ENCODE measurements around the gene LRCH4. TPM values are rescaled to one million over a fixed set of nuclear protein-coding genes. Genes with fewer than 3 reads are reported as not detected.

The LRCH4 gene
- 100 to 1,000 TPM; 282 to 296 (median 289) TPM for total RNA-seq
- total RNA-seq (2013) = 69.2 TPM

GRCh38 chr7:100585511-100586265 is at the start of gene LRCH4:
LRCH4 (minus strand) TSS chr7:100586129; CDS start chr7:100586100, 29 bp downstream.
- Mint-ChIP-seq H3K4me3 (peak within 1 kb of the TSS; percentile 97), H3K36me3 (no peaks in the 10 kb centered on the region), H3K27ac (peak within 1 kb of the TSS; percentile 89 to 92), H3K4me1 (peaks cover 19 to 34% of the 10 kb centered on the region in 2 donors), H3K27me3 (ENCODE audit: low read depth in 2 of 2) (peaks cover 6 to 14% of the 10 kb centered on the region in 2 donors), H3K9me3 (no peaks in the 10 kb centered on the region)
- DNase-seq (peak; percentile 66 to 76), ATAC-seq (peak; percentile 14 to 22 (median 19))
- TF ChIP-seq CTCF (IDR thresholded peaks at IDR 0.05) = no peak
- H3K27ac ChIP-seq (ENCODE audit: low read length) = peak within 1 kb of the TSS; percentile 92
- intact Hi-C loops (cut with micrococcal nuclease) = loop anchor here (1.0 to 5.0 kb wide), 4 partner anchors 19 to 89 kb away; partner anchors contain the start of gene MOSPD3
- peaks cover 19% of the 10 kb centered on the region for H3K36me3 ChIP-seq (ENCODE audit: control insufficient read depth, insufficient read depth, low read length)
- WGBS (ENCODE audit: insufficient coverage) = under 1% methylated on average over 61 of the region's 61 CpGs
- no peaks in the 10 kb centered on the region for H3K9me3 ChIP-seq (ENCODE audit: control insufficient read depth, insufficient read depth, low read length)
- peak within 1 kb of the TSS; percentile 97 for H3K4me3 ChIP-seq (ENCODE audit: low read length)
- H3K4me1 ChIP-seq (ENCODE audit: control insufficient read depth, insufficient read depth, low read length) = peaks cover 48% of the 10 kb centered on the region
- H3K27me3 ChIP-seq (ENCODE audit: control insufficient read depth, insufficient read depth, low read length) = peaks cover 3% of the 10 kb centered on the region

- Histone ChIP-seq H3K27me3 (ENCODE audit: control insufficient read depth, insufficient read depth, low read length) (no peaks in the 10 kb centered on the region), H3K27ac (ENCODE audit: low read length) (peak overlapping the region; percentile 56), H3K36me3 (ENCODE audit: control insufficient read depth, insufficient read depth, low read length) (no peaks in the 10 kb centered on the region), H3K9me3 (ENCODE audit: control insufficient read depth, insufficient read depth, low read length) (no peaks in the 10 kb centered on the region), H3K4me1 (ENCODE audit: control insufficient read depth, insufficient read depth, low read length) (peaks cover 14% of the 10 kb centered on the region), H3K4me3 (ENCODE audit: low read length) (peak overlapping the region; percentile 88)
- H3K36me3 Mint-ChIP-seq = no peaks in the 10 kb centered on the region
- H3K4me1 Mint-ChIP-seq = peaks cover 11 to 32% of the 10 kb centered on the region in 2 donors
- H3K9me3 Mint-ChIP-seq = no peaks in the 10 kb centered on the region
- H3K4me3 Mint-ChIP-seq = peak overlapping the region; percentile 86
- H3K27me3 Mint-ChIP-seq (ENCODE audit: low read depth in 2 of 2) = peaks cover 0 to 4% of the 10 kb centered on the region in 2 donors
- ATAC-seq = peak; percentile 77 to 81 (median 79)
- peak overlapping the region in 1 of 2 donors; percentile 34 for H3K27ac Mint-ChIP-seq
- intact Hi-C loops (cut with micrococcal nuclease) = loop anchor here (5.0 kb wide), 2 partner anchors 39 to 59 kb away; partner anchors contain the start of genes GIGYF1 and GNB2
- WGBS (ENCODE audit: insufficient coverage) = 1% methylated on average over 72 of the region's 72 CpGs
- peak; percentile 37 to 78 for DNase-seq
- TF ChIP-seq CTCF (IDR thresholded peaks at IDR 0.05) = peak; percentile 31
These were observed 47.2 kb upstream of the LRCH4 start for GRCh38 chr7:100632951-100633717.

- Mint-ChIP-seq H3K9me3 (no peaks in the 10 kb centered on the region), H3K27ac (peak overlapping the region in 1 of 2 donors; percentile 7), H3K36me3 (no peaks in the 10 kb centered on the region), H3K4me3 (no peak overlapping the region), H3K4me1 (peaks cover 11 to 48% of the 10 kb centered on the region in 2 donors), H3K27me3 (ENCODE audit: low read depth in 2 of 2) (peaks cover 0 to 4% of the 10 kb centered on the region in 2 donors)
- Histone ChIP-seq H3K4me1 (ENCODE audit: control insufficient read depth, insufficient read depth, low read length) (peaks cover 34% of the 10 kb centered on the region), H3K9me3 (ENCODE audit: control insufficient read depth, insufficient read depth, low read length) (no peaks in the 10 kb centered on the region), H3K36me3 (ENCODE audit: control insufficient read depth, insufficient read depth, low read length) (no peaks in the 10 kb centered on the region), H3K4me3 (ENCODE audit: low read length) (no peak overlapping the region), H3K27me3 (ENCODE audit: control insufficient read depth, insufficient read depth, low read length) (no peaks in the 10 kb centered on the region), H3K27ac (ENCODE audit: low read length) (no peak overlapping the region)
- DNase-seq = no peak
- WGBS (ENCODE audit: insufficient coverage) = 97% methylated on average over 4 of the region's 4 CpGs
- no peak for TF ChIP-seq CTCF (IDR thresholded peaks at IDR 0.05)
- no peak for ATAC-seq
- intact Hi-C loops (cut with micrococcal nuclease) = loop anchor here (5.0 kb wide), 2 partner anchors 42 to 62 kb away; partner anchors contain the start of genes GIGYF1 and GNB2
These were observed 44.1 kb upstream of the LRCH4 start for GRCh38 chr7:100630066-100630465.
